Caki2 (cell line): ENCODE results near the gene OR2B3. TPM values are rescaled to one million over a fixed set of nuclear protein-coding genes. Genes with fewer than 3 reads are reported as not detected.
"Not testable (repeated sequence)": the region's sequence is repeated elsewhere in the genome, so short reads cannot be mapped to it uniquely, and the experiment has no call there.

Experiments used
- DNase-seq: peaks from one replicate; pipeline ENCODE4 v3.0.0-alpha.2; 2015; ENCODE audit warnings: low read depth
- in situ Hi-C: cut with HindIII; loops from 2 replicates; pipeline ENCODE4 v1.10.0; 2016; ENCODE audit warnings: low sequenced_read_pairs, low pct_unique_long_range_greater_than_20kb, mixed read lengths
- total RNA-seq: library from RNA; depleted of rRNA; stranded (reverse); fragments of >200 nt; shearing (Covaris generic); gene quantifications from 2 replicates; pipeline ENCODE4 v1.2.3, GENCODE V29; 2014; ENCODE audit warnings: low replicate concordance; rRNA removed

The OR2B3 gene
- not detected in 2 replicates for total RNA-seq

- in situ Hi-C loops, result no loop called here
- no peak for DNase-seq
These were observed at the start of gene OR2B3 for GRCh38 chr6:29087213-29087612. OR2B3 (minus strand) TSS chr6:29087313; CDS start chr6:29087248, 65 bp downstream.

- no peak for DNase-seq
- in situ Hi-C loops, result no loop called here
These were observed 44.6 kb upstream of the OR2B3 start for GRCh38 chr6:29131691-29132090.

- no peak for DNase-seq
- in situ Hi-C loops, result no loop called here
These were observed 43.5 kb upstream of the OR2B3 start for GRCh38 chr6:29130644-29131043.

GRCh38 chr6:29129326-29130012 is 42.4 kb upstream of the OR2B3 start:
- in situ Hi-C loops, result no loop called here
- no peak for DNase-seq

- DNase-seq, in situ Hi-C loops: not testable (repeated sequence)
These were observed 27.9 kb upstream of the OR2B3 start for GRCh38 chr6:29114964-29115363.

- no peak for DNase-seq
- in situ Hi-C loops, result no loop called here
These were observed 25.0 kb upstream of the OR2B3 start for GRCh38 chr6:29112135-29112534.

- DNase-seq, result no peak
- in situ Hi-C loops, result no loop called here
These were observed 20.6 kb upstream of the OR2B3 start, which contains the start of gene OR2J3 for GRCh38 chr6:29107758-29108157. OR2J3 (plus strand) TSS chr6:29108058; CDS start chr6:29111891, 3,833 bp downstream.

GRCh38 chr6:29099190-29099589 is 12.1 kb upstream of the OR2B3 start, which contains the start of gene OR2J1:
OR2J1 (plus strand) TSS chr6:29099490; CDS start chr6:29100943, 1,453 bp downstream.
- in situ Hi-C loops, result no loop called here

GRCh38 chr6:29097803-29098202 is 10.7 kb upstream of the OR2B3 start:
- in situ Hi-C loops, result no loop called here
- no peak for DNase-seq

More at GRCh38 chr6:29099190-29099589, 12.1 kb upstream of the OR2B3 start, which contains the start of gene OR2J1:
- DNase-seq, result no peak

- in situ Hi-C loops, result no loop called here
- no peak for DNase-seq
These were observed 5.8 kb upstream of the OR2B3 start for GRCh38 chr6:29092957-29093356.

- no peak for DNase-seq
- in situ Hi-C loops, result no loop called here
These were observed 4.7 kb downstream of the OR2B3 start for GRCh38 chr6:29082457-29082856.

- in situ Hi-C loops, result no loop called here
- no peak for DNase-seq
These were observed 5.8 kb downstream of the OR2B3 start for GRCh38 chr6:29081312-29081711.

- in situ Hi-C loops, result no loop called here
- no peak for DNase-seq
These were observed 7.9 kb downstream of the OR2B3 start for GRCh38 chr6:29079203-29079602.

GRCh38 chr6:29071831-29072723 is 15.0 kb downstream of the OR2B3 start:
- peak; percentile 12 for DNase-seq
- in situ Hi-C loops, result no loop called here

- in situ Hi-C loops, result no loop called here
- no peak for DNase-seq
These were observed 35.4 kb downstream of the OR2B3 start for GRCh38 chr6:29051680-29052079.

GRCh38 chr6:29045075-29045474 is 42.0 kb downstream of the OR2B3 start, which contains the start of gene OR2W1:
OR2W1 (minus strand) TSS chr6:29045175; CDS start chr6:29045175, 0 bp downstream.
- in situ Hi-C loops, result no loop called here
- DNase-seq, result no peak
